GM19455 (cell line): ENCODE measurements around the gene MTSS2.

Experiments used
- ATAC-seq: cut with Tn5 transposase; IDR thresholded peaks from one replicate; pipeline ENCODE4 v1.9.1; 2021; ENCODE audit not compliant: unreplicated experiment

The MTSS2 gene

DNA sequence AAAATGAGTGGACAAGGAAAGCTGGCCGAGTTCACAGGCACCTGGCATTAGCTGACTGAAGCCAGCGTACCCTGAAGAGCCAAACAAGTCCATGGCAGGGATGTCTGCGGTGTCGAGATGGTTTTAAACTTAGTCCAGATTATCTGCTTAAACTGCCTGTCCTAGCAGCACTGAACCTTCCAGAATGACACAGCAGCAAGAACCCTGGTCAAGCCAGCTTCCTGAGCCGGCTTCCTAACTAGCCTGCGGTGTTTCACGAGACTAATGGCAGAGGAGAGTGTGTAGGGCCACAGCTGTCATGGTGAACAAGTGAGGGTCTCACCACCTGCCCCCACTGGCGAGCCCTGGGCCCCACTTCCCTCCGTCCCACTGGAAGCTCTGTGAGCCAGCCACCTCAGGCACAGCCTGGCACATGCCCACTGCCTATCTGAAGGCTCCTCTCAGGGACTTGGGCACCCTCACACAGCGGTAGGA is 28.8 kb upstream of the MTSS2 start:
- no peak for ATAC-seq

DNA sequence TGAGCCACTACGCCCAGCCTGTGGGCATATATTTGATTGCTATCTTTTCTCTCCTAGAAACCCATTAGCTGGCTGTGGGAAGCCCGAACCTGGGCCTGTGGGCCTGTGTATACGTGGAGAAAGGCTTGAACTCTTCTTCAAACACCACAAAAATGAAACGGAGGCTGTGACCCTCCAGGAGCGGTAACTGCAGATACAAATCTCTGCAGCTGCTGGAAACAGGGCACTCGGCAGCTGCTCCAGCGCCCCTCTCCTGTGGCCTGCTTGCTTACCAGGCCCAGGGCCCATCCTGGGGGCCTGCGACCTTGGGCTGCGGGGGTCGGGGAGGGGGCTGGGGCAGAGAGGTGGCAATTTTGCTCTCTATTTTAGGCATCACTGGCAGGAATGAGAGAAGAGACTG is 28.0 kb upstream of the MTSS2 start:
- no peak for ATAC-seq

DNA sequence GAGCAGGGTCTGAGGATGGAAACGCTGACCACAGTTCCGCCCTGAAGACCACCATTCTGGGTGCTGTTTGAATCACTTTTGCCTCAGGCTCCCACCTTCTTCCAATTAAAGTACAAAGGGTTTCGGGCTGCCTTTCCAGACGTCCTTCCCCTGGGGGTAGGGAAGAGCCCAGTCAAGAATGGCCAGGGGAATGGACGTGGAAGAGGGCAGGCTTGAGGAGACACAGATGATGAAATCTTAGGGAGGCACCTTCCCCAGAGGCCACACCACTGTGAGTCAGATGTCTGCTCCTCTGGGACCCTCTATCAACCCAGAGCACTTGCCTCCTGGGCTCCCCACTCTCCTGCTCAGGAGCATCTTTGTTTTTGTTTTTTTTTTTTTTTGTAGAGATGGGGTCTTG is 27.5 kb upstream of the MTSS2 start:
- ATAC-seq = no peak

DNA sequence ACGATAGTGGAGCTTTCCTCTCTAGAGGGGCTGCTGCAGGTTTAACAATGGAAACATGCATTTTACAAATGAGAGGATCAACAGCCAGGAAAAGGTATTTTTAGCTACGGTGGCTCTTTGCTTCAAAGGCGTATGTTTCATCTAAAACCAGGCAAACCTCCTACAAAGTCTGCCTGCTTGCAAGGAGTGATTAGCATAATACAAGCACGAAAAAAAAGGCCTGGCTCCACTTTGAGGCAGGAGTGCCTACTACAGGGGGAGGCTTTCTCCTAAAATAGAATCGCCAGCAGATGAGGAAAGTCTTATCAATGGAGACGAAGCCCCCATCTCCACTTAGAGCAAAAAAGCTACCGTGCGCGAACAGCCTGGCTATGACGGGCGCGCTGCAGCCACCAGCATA is 27.1 kb upstream of the MTSS2 start:
- no peak for ATAC-seq

DNA sequence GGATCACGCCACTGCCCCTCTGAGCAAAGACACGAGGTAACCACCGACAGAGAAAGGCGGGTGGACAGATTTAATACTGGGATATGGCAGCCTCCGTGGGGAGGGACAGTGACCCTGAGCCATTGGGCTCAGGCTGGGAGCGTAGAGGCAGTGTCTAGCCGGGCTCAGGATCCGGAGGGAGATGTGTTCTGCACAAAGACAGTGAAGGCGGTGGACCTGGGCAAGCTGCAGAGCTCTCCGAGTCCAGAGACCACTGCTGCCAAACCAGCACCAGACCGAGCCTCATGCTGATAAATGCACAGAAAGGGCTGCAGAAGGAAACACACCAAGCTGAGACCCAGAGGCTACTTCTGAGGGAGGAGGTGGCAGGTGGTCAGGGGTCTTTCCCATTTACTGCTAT is 26.5 kb upstream of the MTSS2 start:
- ATAC-seq = no peak

DNA sequence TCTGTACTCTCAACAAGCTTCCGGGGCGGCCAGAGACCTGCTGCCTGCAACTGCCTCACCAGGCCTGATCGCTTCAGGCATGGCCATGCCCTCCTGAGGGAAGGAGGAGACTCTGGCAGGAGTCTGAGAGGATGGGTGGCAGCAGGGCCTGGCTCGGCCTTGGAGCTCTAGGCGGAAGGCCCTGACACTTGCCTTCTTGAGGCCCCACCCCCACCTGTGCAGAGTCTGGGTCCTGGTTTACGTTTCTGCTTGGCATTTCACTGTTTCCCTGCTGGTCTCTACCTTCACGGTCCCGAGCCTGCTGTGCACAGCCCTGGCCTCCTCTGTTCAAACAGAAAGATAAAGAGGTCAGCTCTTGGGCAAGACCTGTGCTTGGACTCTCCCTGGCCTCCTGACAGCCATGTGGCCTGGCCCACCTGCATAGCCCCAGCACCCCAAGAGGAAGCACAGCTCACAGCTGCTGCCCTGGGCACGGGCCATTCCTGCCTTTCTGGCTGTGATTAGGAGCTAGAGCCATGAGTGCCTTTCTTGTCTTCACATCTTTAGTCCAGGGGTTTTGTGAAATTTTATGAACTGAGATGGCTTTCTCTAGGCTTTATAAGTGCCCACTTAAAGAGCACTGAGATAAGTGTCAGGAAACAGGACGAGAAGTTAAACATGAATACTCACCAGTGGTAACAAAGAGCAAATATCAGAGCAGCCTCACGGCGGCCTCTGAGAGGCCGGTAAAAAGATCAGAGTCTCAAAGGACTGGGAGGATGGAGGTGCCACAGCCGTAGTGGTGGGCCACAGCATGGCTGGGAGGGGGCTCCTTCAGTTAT is 25.6 kb upstream of the MTSS2 start:
- ATAC-seq = no peak

DNA sequence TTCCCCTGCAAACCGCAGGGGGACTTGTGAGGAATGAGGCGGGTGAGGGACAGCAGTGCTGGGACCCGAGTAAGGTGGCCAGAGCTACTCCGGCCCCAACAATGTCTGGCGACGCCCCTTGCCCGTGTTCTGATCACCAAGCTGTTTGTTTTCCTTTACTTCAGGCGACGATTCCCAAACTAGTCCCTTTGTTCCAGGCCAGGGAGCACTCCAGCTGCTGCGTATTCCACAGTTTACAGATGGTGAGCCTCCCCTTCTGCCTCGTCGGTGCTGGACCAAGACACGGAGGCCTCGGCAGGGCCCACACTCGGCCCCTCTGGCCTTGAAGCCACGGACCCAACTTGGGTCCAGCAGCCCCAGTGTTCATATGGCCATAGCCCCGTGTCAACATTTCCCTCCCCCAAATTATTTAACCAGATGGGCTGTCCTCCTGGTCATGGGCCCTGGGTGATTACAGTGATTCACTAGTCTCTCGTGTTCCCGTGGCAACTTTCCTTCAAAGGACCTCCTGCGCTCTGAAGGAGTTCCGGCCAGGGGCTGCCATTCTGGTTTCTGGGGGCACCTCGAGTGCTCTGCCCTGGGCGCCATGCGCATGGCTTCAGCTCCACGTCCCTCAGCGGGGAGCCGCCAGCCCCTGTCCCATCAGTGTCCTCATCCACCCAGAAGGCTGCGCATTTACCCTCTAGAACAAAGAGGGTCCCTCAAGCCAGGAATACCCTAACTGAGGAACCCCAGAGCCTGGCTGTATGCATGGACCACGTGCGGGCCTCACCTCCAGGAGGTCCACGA is 24.8 kb upstream of the MTSS2 start:
- ATAC-seq = no peak

DNA sequence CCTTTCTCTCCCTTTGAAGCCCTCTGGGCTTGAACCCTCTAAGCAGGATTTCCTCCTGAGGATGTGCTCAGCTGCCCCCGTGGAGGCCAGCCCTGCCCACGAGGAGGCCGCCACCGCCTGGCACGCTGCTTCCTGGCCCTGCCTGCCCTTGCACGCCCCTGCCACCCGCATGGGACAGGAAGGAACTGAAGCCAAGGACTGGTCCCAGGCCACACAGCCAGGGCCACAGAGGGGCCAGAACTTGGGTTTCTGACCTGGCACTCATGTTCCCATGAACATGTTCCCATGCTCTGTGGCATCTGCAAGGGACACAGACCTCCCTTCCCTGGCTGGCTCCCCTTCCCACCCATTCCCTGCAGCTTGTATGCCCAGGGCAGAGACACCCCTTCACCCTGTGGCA is 24.1 kb upstream of the MTSS2 start:
- no peak for ATAC-seq

DNA sequence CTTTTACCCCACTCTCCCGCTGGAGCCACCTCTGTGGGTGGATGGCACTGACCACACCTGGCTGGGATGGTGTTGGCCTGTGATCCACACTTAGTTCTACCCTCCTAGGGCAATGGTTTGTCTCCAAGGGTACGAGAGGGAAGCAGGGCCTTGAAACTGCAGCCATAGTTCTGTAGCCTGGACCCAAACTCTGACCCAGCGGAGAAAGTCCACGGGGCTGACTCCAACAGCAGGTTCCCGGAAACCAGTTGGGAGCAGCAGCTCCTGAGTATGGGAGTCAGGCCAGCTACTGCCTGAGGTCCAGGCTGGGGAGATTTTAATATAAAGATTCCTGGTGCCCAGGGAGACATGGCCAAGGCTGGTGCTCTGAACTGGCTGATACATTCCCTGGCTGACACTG is 23.6 kb upstream of the MTSS2 start:
- no peak for ATAC-seq

DNA sequence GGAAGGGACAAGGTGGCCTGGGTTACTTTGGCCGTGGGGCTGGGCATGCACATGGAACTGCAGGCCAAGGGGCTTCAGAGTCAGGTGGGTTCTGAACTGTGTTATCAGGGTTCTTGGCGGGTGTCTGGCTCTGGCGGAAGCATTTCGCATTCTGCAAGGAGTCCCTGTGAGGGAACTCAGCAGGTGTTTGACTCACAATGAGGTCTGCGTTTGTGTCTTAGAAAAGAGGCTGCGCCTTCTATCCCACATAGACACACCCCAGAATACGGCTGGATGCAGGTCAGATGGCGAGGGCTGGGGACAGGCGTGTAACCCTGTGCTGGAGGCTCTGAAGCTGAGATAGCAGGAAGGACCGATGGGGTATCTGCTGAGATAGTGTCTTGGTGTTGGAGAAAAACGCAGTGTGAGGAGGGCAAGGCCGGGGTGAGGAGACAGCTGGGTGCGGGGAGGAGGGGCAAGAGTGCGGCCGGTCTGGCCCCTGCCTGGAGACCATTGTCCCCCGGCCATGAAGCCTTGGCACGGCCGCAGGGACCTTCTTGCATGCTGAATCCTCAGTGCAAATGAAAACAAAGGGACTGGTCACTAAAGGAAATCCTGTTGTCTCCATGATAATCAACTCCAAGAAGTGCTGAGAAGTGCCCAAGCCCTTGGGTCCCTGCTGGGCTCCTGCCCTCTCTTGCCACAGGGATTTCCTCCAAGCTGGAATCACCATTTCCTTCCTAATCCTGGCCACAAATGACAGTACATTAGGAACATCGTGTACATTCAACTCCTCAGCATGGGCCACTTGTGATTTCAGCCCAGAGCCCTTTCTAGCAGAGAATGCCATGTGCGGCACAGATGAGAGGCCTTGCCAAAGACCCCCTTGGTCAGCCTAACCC is 22.8 kb upstream of the MTSS2 start:
- no peak for ATAC-seq

DNA sequence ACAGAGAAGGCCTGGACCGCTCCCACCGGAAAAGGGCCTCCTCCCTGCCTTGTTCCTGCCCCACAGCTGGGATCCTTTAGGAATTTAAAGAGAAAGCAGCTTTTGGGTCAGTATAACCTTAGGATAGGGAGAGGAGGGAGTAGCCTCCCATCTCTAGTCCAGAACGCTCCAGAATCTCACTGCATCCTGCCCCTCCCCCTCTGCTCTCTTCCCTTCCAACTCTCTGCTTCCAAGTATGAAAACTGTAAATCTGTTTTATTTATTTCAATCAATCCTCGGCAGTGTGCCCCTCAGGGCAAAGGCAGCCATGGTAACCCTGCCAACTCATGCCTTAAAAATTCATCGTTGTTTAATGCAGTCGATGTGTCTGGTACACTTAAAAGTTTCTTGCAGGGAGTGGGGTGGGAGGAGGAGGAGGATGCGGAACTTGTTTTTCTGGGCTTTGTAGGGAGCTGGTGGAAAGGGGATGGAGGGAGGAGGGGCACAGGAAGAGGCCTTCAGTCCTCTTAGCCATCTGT is 21.2 kb upstream of the MTSS2 start:
- ATAC-seq = no peak

DNA sequence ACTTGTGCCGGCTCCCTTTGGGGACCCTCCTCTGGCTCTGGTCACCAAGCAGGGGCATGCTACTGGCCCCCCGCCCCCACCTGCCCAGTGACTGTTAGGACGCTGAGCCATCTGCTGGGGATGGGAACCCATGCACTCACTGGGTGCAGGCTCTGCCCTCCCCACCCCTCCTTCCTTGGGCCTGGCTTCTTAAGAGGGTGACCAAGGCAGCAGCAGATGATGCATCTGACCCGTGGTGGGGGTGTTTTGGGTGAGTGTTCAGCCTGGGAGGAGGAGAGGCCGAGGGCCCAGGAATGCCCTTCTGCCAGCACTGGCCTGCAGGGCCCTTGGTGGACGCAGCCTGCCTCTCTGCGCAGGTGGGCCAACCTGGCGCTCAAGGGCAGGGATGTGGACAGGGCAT is 19.2 kb upstream of the MTSS2 start:
- no peak for ATAC-seq

DNA sequence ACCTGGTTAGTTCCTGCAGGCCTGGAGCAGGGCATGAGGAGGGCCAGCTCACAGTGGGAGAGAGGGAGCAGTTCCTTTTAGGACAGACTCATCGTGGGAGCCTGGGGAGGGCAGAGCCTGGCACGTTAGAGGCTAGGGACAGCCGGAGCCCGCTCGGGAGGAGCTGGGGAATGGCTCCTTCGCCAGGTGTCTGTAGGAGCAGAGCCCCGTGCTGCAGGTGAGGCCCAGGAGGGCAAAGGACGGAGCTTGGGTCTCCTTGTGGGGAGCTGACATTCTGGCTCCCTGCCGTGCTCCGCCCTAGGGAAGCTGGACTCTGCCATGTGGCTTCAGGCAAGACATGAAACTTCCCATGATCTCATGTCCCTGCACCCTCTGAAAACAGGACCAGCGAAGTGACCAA is 18.7 kb upstream of the MTSS2 start:
- ATAC-seq = no peak

DNA sequence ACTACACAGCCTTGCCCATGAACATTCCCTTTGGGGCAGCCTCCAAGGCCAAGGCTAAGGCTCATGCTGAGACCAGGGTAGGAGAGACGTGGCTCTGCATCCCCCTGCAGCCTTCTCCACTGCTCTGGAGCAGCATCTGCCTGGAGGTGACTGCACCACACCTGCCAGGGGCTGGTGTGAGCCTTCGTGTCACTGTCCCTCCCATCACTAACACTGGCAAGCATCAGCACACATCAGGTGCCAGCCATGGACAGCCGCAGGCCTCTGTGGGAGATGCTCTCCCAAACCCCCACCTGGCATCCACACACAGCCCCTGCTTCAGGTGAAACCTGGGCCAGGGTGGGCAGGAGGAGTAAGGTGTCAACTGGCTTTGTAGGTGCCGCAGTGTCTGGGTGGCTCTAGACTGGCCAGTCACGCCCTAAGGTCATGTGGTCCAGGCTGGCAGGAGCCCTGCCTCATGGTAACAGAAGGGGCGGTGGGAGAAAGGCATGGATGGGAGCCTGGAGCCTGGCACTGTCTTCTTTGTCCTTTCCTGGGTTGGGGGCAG is 18.1 kb upstream of the MTSS2 start:
- no peak for ATAC-seq

DNA sequence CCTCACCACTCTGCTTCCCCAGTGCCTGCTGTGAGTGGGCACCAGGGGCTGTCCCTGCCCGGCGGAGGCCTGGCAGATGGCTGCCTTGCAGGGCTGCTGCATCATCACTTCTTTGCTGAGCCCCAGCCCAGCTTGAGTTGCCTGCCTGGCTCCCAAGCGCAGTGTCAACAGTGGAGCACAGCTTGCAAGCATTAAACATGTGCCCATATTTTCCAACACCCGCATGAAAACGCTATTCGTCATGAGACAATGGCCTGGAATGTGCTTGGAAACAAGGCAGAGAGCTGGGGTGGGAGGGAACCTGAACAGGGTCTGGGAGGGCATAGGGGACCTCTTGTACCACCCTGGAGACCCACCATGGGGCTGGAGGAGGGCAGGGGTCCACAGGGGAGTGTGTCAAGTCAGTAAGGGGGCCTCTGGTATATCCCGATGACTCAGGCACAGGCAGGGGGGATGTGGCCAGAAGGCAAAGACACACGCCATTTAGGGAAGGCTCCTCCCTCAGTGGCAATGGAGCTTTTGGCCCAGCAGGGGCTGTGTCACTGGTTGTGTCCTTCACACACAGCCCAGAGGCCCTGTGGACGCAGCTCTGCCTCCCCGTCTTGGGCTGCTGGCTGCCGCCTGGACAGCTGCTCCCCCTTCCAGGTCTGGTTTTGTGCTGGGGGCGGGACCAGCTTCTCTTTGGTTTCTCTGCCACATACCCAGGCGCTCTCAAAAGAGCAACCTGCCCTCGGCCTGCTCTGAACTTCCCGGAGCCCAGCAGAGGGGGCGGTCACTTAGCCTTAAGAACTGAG is 17.4 kb upstream of the MTSS2 start:
- no peak for ATAC-seq

DNA sequence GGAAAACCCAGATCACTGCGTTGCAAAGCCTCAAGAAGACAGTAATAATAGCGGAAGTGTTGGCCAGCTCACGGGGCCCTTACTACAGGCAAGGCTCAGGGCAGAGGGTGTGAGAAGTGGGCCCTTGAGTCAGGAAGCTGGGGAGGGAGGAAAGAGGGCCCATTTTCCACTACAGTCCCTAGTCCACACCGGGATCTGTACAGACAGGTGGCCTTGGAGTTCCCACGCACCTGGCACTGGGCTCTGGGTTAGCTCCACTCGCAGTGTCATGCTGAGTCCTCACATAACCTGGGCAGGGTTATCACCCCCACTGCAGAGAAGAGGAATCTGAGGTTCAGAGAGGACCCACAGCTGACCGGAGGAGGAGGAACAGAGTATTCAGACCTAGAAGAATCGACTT is 16.8 kb upstream of the MTSS2 start:
- ATAC-seq = no peak

DNA sequence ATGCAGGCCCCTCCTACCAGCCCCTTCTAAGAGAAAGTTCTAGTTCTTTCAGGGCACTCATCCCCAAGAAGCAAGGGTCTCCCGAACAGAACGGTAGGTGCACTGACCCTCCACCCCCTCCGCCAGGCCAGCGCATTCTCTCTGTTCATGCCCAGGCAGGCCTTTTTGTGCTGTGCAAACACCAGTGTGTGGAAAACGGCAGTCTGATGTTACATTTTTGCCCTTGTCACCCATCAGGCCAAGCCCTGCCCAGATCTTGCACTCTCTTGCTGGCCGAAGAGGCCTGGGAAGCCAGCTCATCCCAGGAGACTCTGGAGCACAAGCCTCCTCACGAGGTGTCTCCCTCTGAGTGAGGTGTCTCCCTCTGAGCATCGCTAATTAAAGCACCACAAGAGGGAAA is 16.1 kb upstream of the MTSS2 start:
- ATAC-seq = no peak

DNA sequence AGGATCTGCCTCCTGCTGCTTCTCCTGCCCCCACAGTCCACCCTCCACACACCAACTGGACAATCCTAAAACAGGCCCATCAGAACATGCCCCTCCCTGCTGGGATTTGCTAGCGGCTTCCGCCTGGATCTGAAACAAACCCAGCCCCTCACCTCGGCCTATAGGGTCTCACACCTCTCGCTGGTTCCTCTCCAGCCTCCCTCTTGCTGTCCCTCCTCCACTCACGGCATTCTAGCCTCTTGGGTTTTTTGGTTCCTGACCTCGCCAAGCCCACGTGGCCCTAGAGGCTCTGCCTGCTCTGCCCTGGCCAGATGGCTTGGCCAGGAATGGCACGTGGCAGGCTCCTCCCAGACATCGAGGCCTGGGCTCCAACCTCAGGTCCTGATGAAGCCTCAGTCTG is 15.7 kb upstream of the MTSS2 start:
- ATAC-seq = no peak

DNA sequence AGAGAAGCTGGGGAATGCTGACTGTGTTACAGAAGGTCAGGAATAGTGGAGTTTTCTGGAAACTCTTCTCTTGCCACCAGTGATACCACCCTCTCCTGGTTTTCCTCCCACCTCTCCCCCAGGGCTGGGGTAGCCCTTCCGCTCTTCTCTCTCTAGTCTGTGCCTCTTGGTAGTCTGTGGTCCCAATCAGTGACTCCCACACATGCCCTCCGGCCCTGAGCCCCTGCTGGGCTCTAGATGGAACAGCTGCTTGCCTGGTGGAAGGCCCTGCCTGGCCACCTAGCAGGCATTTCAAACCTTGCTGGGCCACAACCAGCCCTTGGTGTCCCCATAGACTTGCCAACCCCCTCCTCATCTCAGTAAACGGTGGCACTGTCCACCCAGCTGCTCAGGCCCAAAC is 15.2 kb upstream of the MTSS2 start:
- no peak for ATAC-seq
